ENCODE results near the gene STARD5. TPM values are rescaled to one million over a fixed set of nuclear protein-coding genes. Genes with fewer than 3 reads are reported as not detected.
A peak's percentile ranks its signal among the peaks of the same experiment; 100 is the strongest.
"Not testable (repeated sequence)": the region's sequence is repeated elsewhere in the genome, so short reads cannot be mapped to it uniquely, and the experiment has no call there.

Gene STARD5
- total RNA-seq, 1 donor from 2014 or later: 17.9 TPM

GRCh38 chr15:81337241-81337640 lies 13.3 kb upstream of the STARD5 start:
- DNase-seq: no peak

- no peak for DNase-seq
Observed at GRCh38 chr15:81336568-81336967, 12.6 kb upstream of the STARD5 start.

- DNase-seq: no peak
Observed at GRCh38 chr15:81335631-81336030, 11.7 kb upstream of the STARD5 start.

GRCh38 chr15:81334768-81335435 lies 11.0 kb upstream of the STARD5 start:
- no peak for DNase-seq

- DNase-seq: no peak
Observed at GRCh38 chr15:81333363-81333762, 9.4 kb upstream of the STARD5 start.

GRCh38 chr15:81332326-81332725 lies 8.4 kb upstream of the STARD5 start:
- no peak for DNase-seq

- no peak for DNase-seq
Observed at GRCh38 chr15:81331600-81331999, 7.7 kb upstream of the STARD5 start.

- not testable (repeated sequence) for DNase-seq
Observed at GRCh38 chr15:81331141-81331540, 7.2 kb upstream of the STARD5 start.

- no peak for DNase-seq
Observed at GRCh38 chr15:81330366-81331090, 6.6 kb upstream of the STARD5 start.

- no peak for DNase-seq
Observed at GRCh38 chr15:81329446-81329845, 5.5 kb upstream of the STARD5 start.

GRCh38 chr15:81327516-81327915 lies 3.6 kb upstream of the STARD5 start:
- no peak for DNase-seq

- DNase-seq: no peak
Observed at GRCh38 chr15:81326466-81327212, 2.7 kb upstream of the STARD5 start.

GRCh38 chr15:81323559-81323943 lies 390 bp downstream of the STARD5 start:
- no peak for DNase-seq

GRCh38 chr15:81322676-81323253 lies 1.2 kb downstream of the STARD5 start:
- DNase-seq: peak; percentile 17

GRCh38 chr15:81321667-81322066 lies 2.3 kb downstream of the STARD5 start:
- no peak for DNase-seq

- DNase-seq: no peak
Observed at GRCh38 chr15:81317642-81318017, 6.3 kb downstream of the STARD5 start.

- DNase-seq: no peak
Observed at GRCh38 chr15:81316267-81316666, 7.7 kb downstream of the STARD5 start.

- no peak for DNase-seq
Observed at GRCh38 chr15:81315452-81316175, 8.3 kb downstream of the STARD5 start.

- DNase-seq: no peak
Observed at GRCh38 chr15:81314378-81314777, 9.6 kb downstream of the STARD5 start.

GRCh38 chr15:81313686-81314085 lies 10.3 kb downstream of the STARD5 start:
- no peak for DNase-seq

- DNase-seq: peak; percentile 44
Observed at GRCh38 chr15:81312790-81313543, 11.0 kb downstream of the STARD5 start.
